ENCODE results near the gene AKAP8L.

Gene AKAP8L

DNA sequence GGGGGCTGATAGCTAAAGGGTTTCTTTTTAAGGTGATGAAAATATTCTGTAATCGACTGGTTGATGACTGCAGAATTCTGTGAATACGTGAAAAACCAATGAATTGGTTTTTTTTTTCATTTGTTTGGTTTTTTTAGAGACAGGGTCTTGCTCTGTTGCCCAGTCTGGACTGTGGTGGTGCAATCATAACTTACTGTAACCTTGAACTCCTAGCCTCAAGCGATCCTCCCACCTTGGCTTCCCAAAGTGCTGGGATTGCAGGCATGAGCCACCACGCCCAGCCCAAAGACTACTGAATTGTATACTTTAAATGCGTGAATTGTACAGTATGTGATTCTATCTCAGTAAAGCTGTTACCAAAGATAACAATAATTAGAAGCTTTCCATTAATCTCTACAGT is 24.4 kb downstream of the AKAP8L start:
- DNase-seq (ENCODE audit: low spot score), result no peak
- H3K4me3 ChIP-seq, result no peak overlapping the region
- no peak overlapping the region for H3K27ac ChIP-seq
- TF ChIP-seq CTCF (IDR thresholded peaks at IDR 0.05), result no peak

GRCh38 chr19:15393963-15394362 is 24.8 kb downstream of the AKAP8L start:
- TF ChIP-seq CTCF (IDR thresholded peaks at IDR 0.05), result no peak
- DNase-seq (ENCODE audit: low spot score), result no peak
- H3K27ac ChIP-seq, result no peak overlapping the region
- no peak overlapping the region for H3K4me3 ChIP-seq

GRCh38 chr19:15390814-15391213 is 28.0 kb downstream of the AKAP8L start:
- no peak overlapping the region for H3K4me3 ChIP-seq
- H3K27ac ChIP-seq, result no peak overlapping the region
- DNase-seq (ENCODE audit: low spot score), result no peak
- TF ChIP-seq CTCF (IDR thresholded peaks at IDR 0.05), result no peak

- Histone ChIP-seq H3K27ac (no peak overlapping the region), H3K4me3 (no peak overlapping the region)
- TF ChIP-seq CTCF (IDR thresholded peaks at IDR 0.05), result no peak
- DNase-seq (ENCODE audit: low spot score), result no peak
Measured at GRCh38 chr19:15381864-15382263, 36.9 kb downstream of the AKAP8L start.

- no peak for DNase-seq (ENCODE audit: low spot score)
- no peak for TF ChIP-seq CTCF (IDR thresholded peaks at IDR 0.05)
- no peak overlapping the region for H3K4me3 ChIP-seq
- no peak overlapping the region for H3K27ac ChIP-seq
Measured at GRCh38 chr19:15381429-15381828, 37.4 kb downstream of the AKAP8L start.

- TF ChIP-seq CTCF (IDR thresholded peaks at IDR 0.05), result no peak
- Histone ChIP-seq H3K4me3 (peak overlapping the region; percentile 94), H3K27ac (peak overlapping the region; percentile 88 to 97)
- no peak for DNase-seq (ENCODE audit: low spot score)
Measured at GRCh38 chr19:15379999-15380647, 38.7 kb downstream of the AKAP8L start.
